OCI-LY3 (cell line): ENCODE data around the gene PLA2G12B.
"Not testable (repeated sequence)": the region's sequence is repeated elsewhere in the genome, so short reads cannot be mapped to it uniquely, and the experiment has no call there.

Experiments
- EZH2phosphoT487 ChIP-seq: fragments of 200-600 bp; shearing (Covaris generic); IDR thresholded peaks from 2 replicates; pipeline ENCODE4 v1.6.1; 2018; ENCODE audit warnings: antibody characterized with exemption, mixed run types, low read depth
- TF ChIP-seq, protein P1 (sequence below): fragments of 200-600, 300-600 bp; sonication (generic); IDR thresholded peaks from 2 replicates; pipeline ENCODE4 v1.5.1; 2014; ENCODE audit warnings: antibody characterized with exemption, low read length, low read depth

DNA sequence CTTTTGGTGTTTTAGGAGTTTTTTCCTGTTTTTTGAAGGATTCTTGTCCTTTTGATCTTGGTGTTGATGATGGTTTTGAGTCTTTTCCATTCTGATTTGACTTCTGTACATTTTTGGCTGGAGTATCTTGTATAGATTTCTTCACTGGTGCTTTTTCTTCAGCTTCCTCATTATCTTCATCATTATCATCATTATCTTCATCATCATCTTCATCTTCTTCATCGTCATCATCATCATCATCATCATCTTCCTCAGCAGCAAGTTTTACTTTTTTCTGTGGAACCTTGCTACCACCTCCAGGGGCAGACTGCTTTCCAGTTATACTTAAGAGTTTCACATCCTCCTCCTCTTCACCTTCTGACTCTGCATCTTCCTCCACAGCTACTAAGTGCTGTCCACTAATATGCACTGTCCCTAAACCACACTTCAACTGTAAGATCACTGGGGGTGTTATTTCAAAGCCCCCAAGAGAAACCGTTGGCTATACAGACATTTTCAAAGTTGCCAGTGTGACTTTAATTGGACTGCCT, 36.7 kb downstream of the PLA2G12B start:
- TF ChIP-seq, protein P1, sequence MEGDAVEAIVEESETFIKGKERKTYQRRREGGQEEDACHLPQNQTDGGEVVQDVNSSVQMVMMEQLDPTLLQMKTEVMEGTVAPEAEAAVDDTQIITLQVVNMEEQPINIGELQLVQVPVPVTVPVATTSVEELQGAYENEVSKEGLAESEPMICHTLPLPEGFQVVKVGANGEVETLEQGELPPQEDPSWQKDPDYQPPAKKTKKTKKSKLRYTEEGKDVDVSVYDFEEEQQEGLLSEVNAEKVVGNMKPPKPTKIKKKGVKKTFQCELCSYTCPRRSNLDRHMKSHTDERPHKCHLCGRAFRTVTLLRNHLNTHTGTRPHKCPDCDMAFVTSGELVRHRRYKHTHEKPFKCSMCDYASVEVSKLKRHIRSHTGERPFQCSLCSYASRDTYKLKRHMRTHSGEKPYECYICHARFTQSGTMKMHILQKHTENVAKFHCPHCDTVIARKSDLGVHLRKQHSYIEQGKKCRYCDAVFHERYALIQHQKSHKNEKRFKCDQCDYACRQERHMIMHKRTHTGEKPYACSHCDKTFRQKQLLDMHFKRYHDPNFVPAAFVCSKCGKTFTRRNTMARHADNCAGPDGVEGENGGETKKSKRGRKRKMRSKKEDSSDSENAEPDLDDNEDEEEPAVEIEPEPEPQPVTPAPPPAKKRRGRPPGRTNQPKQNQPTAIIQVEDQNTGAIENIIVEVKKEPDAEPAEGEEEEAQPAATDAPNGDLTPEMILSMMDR = peak; percentile 23
- not testable (repeated sequence) for TF ChIP-seq EZH2phosphoT487
